Measurements from ENCODE around the gene MRPL58.

- no peak for TF ChIP-seq NR2F1 (conservative IDR thresholded peaks at IDR 0.05)
- TF ChIP-seq MTA2 (IDR thresholded peaks at IDR 0.05; ENCODE audit: low read depth), result no peak
- no peak for TF ChIP-seq E2F4 (IDR thresholded peaks at IDR 0.05; ENCODE audit: low read depth, low read length)
- no peak for TF ChIP-seq BHLHE40 (IDR thresholded peaks at IDR 0.05; ENCODE audit: borderline replicate concordance in 1 of 2, low read depth in 2 of 2, low read length in 1 of 2)
- TF ChIP-seq MXI1 (IDR thresholded peaks at IDR 0.05; ENCODE audit: low read depth, low read length), result no peak
- TF ChIP-seq CTCF (IDR thresholded peaks at IDR 0.05 in 2 of 3, conservative IDR thresholded peaks at IDR 0.05 in 1 of 3; ENCODE audit: control insufficient read depth in 2 of 3, extremely low read depth in 1 of 3, insufficient read depth in 1 of 3, low read depth in 3 of 3, low read length in 3 of 3), result no peak
- TF ChIP-seq MYC (IDR thresholded peaks at IDR 0.05; ENCODE audit: insufficient read depth, insufficient read length, insufficient replicate concordance, low read length, severe bottlenecking), result no peak
- TF ChIP-seq ZBED1 (IDR thresholded peaks at IDR 0.05; ENCODE audit: borderline replicate concordance), result no peak
- no peak for TF ChIP-seq RFX5 (IDR thresholded peaks at IDR 0.05; ENCODE audit: low read depth, low read length)
- no peak for TF ChIP-seq CREM (IDR thresholded peaks at IDR 0.05; ENCODE audit: low read depth)
- no peak for TF ChIP-seq HCFC1 (IDR thresholded peaks at IDR 0.05; ENCODE audit: low read length)
- no peak for TF ChIP-seq TAF1 (IDR thresholded peaks at IDR 0.05; ENCODE audit: borderline replicate concordance, low read depth, low read length)
- no peak for TF ChIP-seq EZH2 (IDR thresholded peaks at IDR 0.05; ENCODE audit: borderline replicate concordance, control insufficient read depth, low read depth, low read length)
Observed at GRCh38 chr17:75048249-75048878, 35.9 kb downstream of the MRPL58 start.

Data from GM12878 (cell line).